IMR-90 (cell line): Measurements from ENCODE around the gene SV2B. TPM values are rescaled to one million over a fixed set of nuclear protein-coding genes. Genes with fewer than 3 reads are reported as not detected.

Source experiments
- ATAC-seq: fragments of 200-7000 bp; cut with Tn5 transposase; 2 replicates; pipeline ENCODE4 v1.9.1; 2020; ENCODE audit warnings: low read depth, mild to moderate bottlenecking, moderate library complexity
- BruUV-seq: library from RNA; stranded (reverse); fragments of 400-500 nt; replicated peaks from 2 replicates; lab custom pipeline; 2021; lab: Mats Ljungman, UMichigan
- CTCF ChIA-PET: fragments of 300-600 bp; formaldehyde crosslinking; extraction: SDS; loops from one replicate; lab custom pipeline; 2021; ENCODE audit warnings: antibody characterized with exemption; lab: Yijun Ruan, JAX
- POLR2A ChIA-PET: fragments of 300-600 bp; sonication (Branson Sonifier 250); formaldehyde crosslinking; loops from one replicate; lab custom pipeline; 2022; ENCODE audit warnings: antibody characterized with exemption; ENCODE audit not compliant: unreplicated experiment; lab: Charles Lee
- DNase-seq: peaks from one replicate; pipeline ENCODE4 v3.0.0; 2013
- H2AFZ ChIP-seq: replicated peaks from 2 replicates; pipeline ENCODE3; 2013; ENCODE audit warnings: low read length, mild to moderate bottlenecking; ENCODE audit not compliant: poor library complexity
- H2AK5ac ChIP-seq: 2 replicates; pipeline ENCODE4 v1.6.1; 2013; ENCODE audit warnings: low read depth, low read length, inconsistent platforms
- H2AK9ac ChIP-seq: replicated peaks from 2 replicates; pipeline ENCODE3; 2013; ENCODE audit warnings: mild to moderate bottlenecking, low read depth, low read length, moderate library complexity; ENCODE audit not compliant: poor library complexity
- H2BK120ac ChIP-seq: 2 replicates; pipeline ENCODE4 v1.6.1; 2013; ENCODE audit warnings: low read depth, low read length, inconsistent platforms
- H2BK15ac ChIP-seq: 3 replicates; pipeline ENCODE4 v1.6.1; 2013; ENCODE audit warnings: low read depth, low read length, inconsistent platforms
- H2BK20ac ChIP-seq: 2 replicates; pipeline ENCODE4 v1.6.1; 2013; ENCODE audit warnings: low read depth, mild to moderate bottlenecking, inconsistent platforms, low read length, moderate library complexity
- H2BK5ac ChIP-seq: 2 replicates; pipeline ENCODE4 v1.6.1; 2013; ENCODE audit warnings: mild to moderate bottlenecking, low read depth, low read length, inconsistent platforms; ENCODE audit not compliant: poor library complexity, severe bottlenecking
- H3K14ac ChIP-seq: replicated peaks from 2 replicates; pipeline ENCODE4 v1.6.1; 2013; ENCODE audit warnings: low read depth, low read length, inconsistent platforms
- H3K18ac ChIP-seq: 2 replicates; pipeline ENCODE4 v1.6.1; 2013; ENCODE audit warnings: low read depth, low read length, control low read depth
- H3K23ac ChIP-seq: 2 replicates; pipeline ENCODE4 v1.6.1; 2013; ENCODE audit warnings: low read depth, low read length, inconsistent platforms
- H3K27ac ChIP-seq: 2 replicates; pipeline ENCODE4 v1.5.1; 2013; ENCODE audit warnings: mild to moderate bottlenecking, control low read depth, low read length; ENCODE audit not compliant: insufficient read depth
- H3K27me3 ChIP-seq: 2 replicates; pipeline ENCODE4 v1.6.1; 2013; ENCODE audit warnings: low read length; ENCODE audit not compliant: control insufficient read depth, insufficient read depth
- H3K36me3 ChIP-seq: 2 replicates; pipeline ENCODE4 v1.6.1; 2013; ENCODE audit warnings: low read length, mixed read lengths; ENCODE audit not compliant: control insufficient read depth, insufficient read depth
- H3K4ac ChIP-seq: 2 replicates; pipeline ENCODE4 v1.6.1; 2013; ENCODE audit warnings: low read depth, low read length, inconsistent platforms
- H3K4me1 ChIP-seq: 2 replicates; pipeline ENCODE4 v1.6.1; 2013; ENCODE audit warnings: low read length, mixed read lengths; ENCODE audit not compliant: control insufficient read depth, insufficient read depth
- H3K4me2 ChIP-seq: 2 replicates; pipeline ENCODE4 v1.6.1; 2013; ENCODE audit warnings: low read depth, mild to moderate bottlenecking, control low read depth, low read length, moderate library complexity
- H3K4me3 ChIP-seq: 2 replicates; pipeline ENCODE4 v1.5.1; 2013; ENCODE audit warnings: low read depth, mild to moderate bottlenecking, control low read depth, low read length, moderate library complexity; ENCODE audit not compliant: insufficient read depth
- H3K56ac ChIP-seq: 2 replicates; pipeline ENCODE4 v1.6.1; 2013; ENCODE audit warnings: low read length, inconsistent platforms; ENCODE audit not compliant: insufficient read depth; ENCODE audit errors: extremely low read depth
- H3K79me1 ChIP-seq, 2 experiments: 2 replicates each; pipeline ENCODE4 v1.6.1; 2013; ENCODE audit warnings: low read length in 2 of 2, inconsistent platforms in 1 of 2, low read depth in 1 of 2
- H3K9ac ChIP-seq: 2 replicates; pipeline ENCODE4 v1.6.1; 2013; ENCODE audit warnings: low read depth, low read length, control low read depth
- H3K9me1 ChIP-seq: 2 replicates; pipeline ENCODE4 v1.6.1; 2013; ENCODE audit warnings: low read length, inconsistent platforms; ENCODE audit not compliant: insufficient read depth
- H3K9me3 ChIP-seq: 2 replicates; pipeline ENCODE4 v1.6.1; 2013; ENCODE audit warnings: low read length; ENCODE audit not compliant: control insufficient read depth, insufficient read depth
- H4K20me1 ChIP-seq: 2 replicates; pipeline ENCODE4 v1.6.1; 2013; ENCODE audit warnings: low read length, inconsistent platforms; ENCODE audit not compliant: insufficient read depth
- H4K5ac ChIP-seq: 2 replicates; pipeline ENCODE4 v1.6.1; 2013; ENCODE audit warnings: mild to moderate bottlenecking, low read depth, low read length, control low read depth
- H4K8ac ChIP-seq, 2 experiments: 2 replicates each; pipeline ENCODE4 v1.6.1; 2013; ENCODE audit warnings: low read depth in 2 of 2, low read length in 2 of 2, control low read depth in 1 of 2, inconsistent platforms in 1 of 2
- H4K91ac ChIP-seq: 2 replicates; pipeline ENCODE4 v1.6.1; 2013; ENCODE audit warnings: low read depth, low read length, inconsistent platforms; ENCODE audit not compliant: insufficient read depth
- BHLHE40 ChIP-seq: fragments of 150-350 bp; IDR thresholded peaks from 2 replicates; pipeline ENCODE4 v1.6.1; 2016; ENCODE audit warnings: mild to moderate bottlenecking, low read depth, low read length
- CHD1 ChIP-seq: IDR thresholded peaks from 2 replicates; pipeline ENCODE4 v1.6.1; 2012; ENCODE audit warnings: low read depth, low read length, improper control_type of control experiment
- FOS ChIP-seq: fragments of 150-350 bp; IDR thresholded peaks from 2 replicates; pipeline ENCODE4 v1.6.1; 2016; ENCODE audit warnings: low read depth, low read length
- MXI1 ChIP-seq: IDR thresholded peaks from 2 replicates; pipeline ENCODE4 v1.6.1; 2012; ENCODE audit warnings: low read depth, mild to moderate bottlenecking, low read length, moderate library complexity, borderline replicate concordance
- RCOR1 ChIP-seq: IDR thresholded peaks from 2 replicates; pipeline ENCODE4 v1.6.1; 2012; ENCODE audit warnings: mild to moderate bottlenecking, low read length, improper control_type of control experiment; ENCODE audit not compliant: insufficient replicate concordance
- SMC3 ChIP-seq: fragments of 150-350 bp; IDR thresholded peaks from 2 replicates; pipeline ENCODE4 v1.6.1; 2016; ENCODE audit warnings: low read depth, mild to moderate bottlenecking, antibody characterized with exemption, low read length, moderate library complexity
- WGBS, 2 experiments: methylation state at CpG; one replicate each; pipeline versions ENCODE4 v1.1.5 to v1.1.7; 2013; ENCODE audit warnings: missing lambda C conversion rate in 2 of 2; ENCODE audit not compliant: insufficient read length in 1 of 2; ENCODE audit errors: extremely low coverage in 2 of 2; 5-methylcytosine and 5-hydroxymethylcytosine counted together
- dilution Hi-C: fragments of 300-500 bp; cut with HindIII; formaldehyde crosslinking; loops from one replicate; pipeline ENCODE4 v1.14.3; 2018; ENCODE audit warnings: low sequenced_read_pairs; ENCODE audit not compliant: unreplicated experiment
- in situ Hi-C: fragments of 300-500 bp; cut with MboI; formaldehyde crosslinking; loops from 3 replicates; pipeline ENCODE4 v1.14.3; 2019; ENCODE audit warnings: low sequenced_read_pairs, inconsistent platforms, mixed read lengths
- intact Hi-C: fragments of 100-400 bp; cut with micrococcal nuclease; formaldehyde crosslinking; loops from 2 replicates; pipeline ENCODE4 v1.10.0; 2022
- polyA plus RNA-seq, 3 experiments: library from polyadenylated mRNA; depleted of rRNA; stranded (reverse); fragments of >200 nt; gene quantifications; 2 replicates each; pipeline ENCODE4 v1.2.3, GENCODE V29; 2012; ENCODE audit warnings: low replicate concordance in 1 of 3
- total RNA-seq: library from RNA; depleted of rRNA; stranded (reverse); fragments of >200 nt; gene quantifications from 2 replicates; pipeline ENCODE4 v1.2.3, GENCODE V29; 2012
- TF ChIP-seq, protein P1 (sequence below): conservative IDR thresholded peaks from 2 replicates; pipeline ENCODE4 v1.5.1; 2012; ENCODE audit warnings: mild to moderate bottlenecking, low read depth, low read length, improper control_type of control experiment

SV2B gene
- total and polyA plus RNA-seq, 2 of the 4 experiments (the other 2 are of a cell fraction), result not detected

- no peak overlapping the region for H2BK20ac ChIP-seq
- no peaks in the 10 kb centered on the region for H3K79me1 ChIP-seq
- no peaks in the 10 kb centered on the region; the same call in 1 of the 2 replicates for H3K27me3 ChIP-seq
- no peak overlapping the region for H2BK15ac ChIP-seq
- H2AK9ac ChIP-seq, result no peak overlapping the region
- CTCF ChIA-PET, result no interaction called here
- no peaks in the 10 kb centered on the region for H3K9me3 ChIP-seq
- intact Hi-C loops (no loop called here), in situ Hi-C loops (no loop called here), dilution Hi-C loops (no loop called here)
- H2AK5ac ChIP-seq, result no peak overlapping the region
- H4K8ac ChIP-seq, result no peak overlapping the region
- no peaks in the 10 kb centered on the region for H4K20me1 ChIP-seq
- no peak overlapping the region for H2BK120ac ChIP-seq
- POLR2A ChIA-PET, result no interaction called here
- no peak overlapping the region for H3K18ac ChIP-seq
- no peak overlapping the region for H3K27ac ChIP-seq
- no peak overlapping the region for H3K23ac ChIP-seq
- H3K9me1 ChIP-seq, result no peaks in the 10 kb centered on the region
- BruUV-seq, result no TSS peak
- no peaks in the 10 kb centered on the region for H3K4me1 ChIP-seq
- H3K36me3 ChIP-seq, result no peaks in the 10 kb centered on the region
- no peak overlapping the region for H3K14ac ChIP-seq
- ATAC-seq (no peak), DNase-seq (no peak)
- no peak overlapping the region for H3K4me3 ChIP-seq
- H3K56ac ChIP-seq, result no peak overlapping the region
- no peak overlapping the region for H4K5ac ChIP-seq
- H2AFZ ChIP-seq, result no peak overlapping the region
- H3K9ac ChIP-seq, result no peak overlapping the region
- no peak overlapping the region for H4K91ac ChIP-seq
- no peak overlapping the region for H3K4ac ChIP-seq
- TF ChIP-seq MXI1, result no peak
- TF ChIP-seq FOS, result no peak
- no peak for TF ChIP-seq RCOR1
- TF ChIP-seq SMC3, result no peak
- TF ChIP-seq, protein P1, sequence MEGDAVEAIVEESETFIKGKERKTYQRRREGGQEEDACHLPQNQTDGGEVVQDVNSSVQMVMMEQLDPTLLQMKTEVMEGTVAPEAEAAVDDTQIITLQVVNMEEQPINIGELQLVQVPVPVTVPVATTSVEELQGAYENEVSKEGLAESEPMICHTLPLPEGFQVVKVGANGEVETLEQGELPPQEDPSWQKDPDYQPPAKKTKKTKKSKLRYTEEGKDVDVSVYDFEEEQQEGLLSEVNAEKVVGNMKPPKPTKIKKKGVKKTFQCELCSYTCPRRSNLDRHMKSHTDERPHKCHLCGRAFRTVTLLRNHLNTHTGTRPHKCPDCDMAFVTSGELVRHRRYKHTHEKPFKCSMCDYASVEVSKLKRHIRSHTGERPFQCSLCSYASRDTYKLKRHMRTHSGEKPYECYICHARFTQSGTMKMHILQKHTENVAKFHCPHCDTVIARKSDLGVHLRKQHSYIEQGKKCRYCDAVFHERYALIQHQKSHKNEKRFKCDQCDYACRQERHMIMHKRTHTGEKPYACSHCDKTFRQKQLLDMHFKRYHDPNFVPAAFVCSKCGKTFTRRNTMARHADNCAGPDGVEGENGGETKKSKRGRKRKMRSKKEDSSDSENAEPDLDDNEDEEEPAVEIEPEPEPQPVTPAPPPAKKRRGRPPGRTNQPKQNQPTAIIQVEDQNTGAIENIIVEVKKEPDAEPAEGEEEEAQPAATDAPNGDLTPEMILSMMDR, result no peak
- no peak for TF ChIP-seq CHD1
- no peak for TF ChIP-seq BHLHE40
- H2BK5ac ChIP-seq, result no peak overlapping the region
- 63% methylated on average over 1 of the region's 4 CpGs; no CpG with 5 or more reads in 1 of the 2 experiments for WGBS, 2 experiments
- no peak overlapping the region for H3K4me2 ChIP-seq
These were observed 181.9 kb downstream of the SV2B start for GRCh38 chr15:91281947-91282346.
